ENCODE measurements around the gene WDFY3.

GRCh38 chr4:84722720-84723119 lies 243.8 kb downstream of the WDFY3 start:
- no peak for TF ChIP-seq EZH2 (IDR thresholded peaks at IDR 0.05; ENCODE audit: insufficient read depth, poor library complexity, severe bottlenecking)
- TF ChIP-seq EZH2phosphoT487 (IDR thresholded peaks at IDR 0.05; ENCODE audit: insufficient read depth, low read depth), result no peak

Data from GM23248 (cell line).